GM12878 (cell line): ENCODE results near the gene SLC19A1.

Experiments
- BHLHE40 ChIP-seq, 2 experiments: fragments of 450-650 bp in 1 of 2; IDR thresholded peaks; 2 replicates each; pipeline ENCODE4 v1.6.1; 2011 to 2017; ENCODE audit warnings: low read depth in 2 of 2, borderline replicate concordance in 1 of 2, improper control_type of control experiment in 1 of 2, low read length in 1 of 2, mild to moderate bottlenecking in 1 of 2
- CHD2 ChIP-seq: IDR thresholded peaks from 2 replicates; pipeline ENCODE4 v1.6.1; 2011; ENCODE audit warnings: low read depth, low read length, improper control_type of control experiment, borderline replicate concordance
- DPF2 ChIP-seq: fragments of 450-650 bp; IDR thresholded peaks from 2 replicates; pipeline ENCODE4 v1.6.1; 2017; ENCODE audit warnings: mild to moderate bottlenecking
- E4F1 ChIP-seq: fragments of 450-650 bp; IDR thresholded peaks from 2 replicates; pipeline ENCODE4 v1.6.1; 2018; ENCODE audit warnings: borderline replicate concordance, mild to moderate bottlenecking; ENCODE audit not compliant: partially characterized antibody
- JUND ChIP-seq: IDR thresholded peaks from 2 replicates; pipeline ENCODE4 v1.6.1; 2012; ENCODE audit warnings: low read depth, mild to moderate bottlenecking, low read length, improper control_type of control experiment, moderate library complexity
- RBBP5 ChIP-seq: fragments of 200-600 bp; sonication (generic); conservative IDR thresholded peaks from 2 replicates; pipeline ENCODE4 v1.6.1; 2016
- SUZ12 ChIP-seq: fragments of 200-600 bp; sonication (generic); IDR thresholded peaks from one replicate; pipeline ENCODE4 v1.6.1; 2018; ENCODE audit warnings: antibody characterized with exemption, mild to moderate bottlenecking; ENCODE audit not compliant: unreplicated experiment
- ZNF687 ChIP-seq: fragments of 450-650 bp; IDR thresholded peaks from 2 replicates; pipeline ENCODE4 v1.6.1; 2017; ENCODE audit warnings: mild to moderate bottlenecking, moderate library complexity

- TF ChIP-seq E4F1 (no peak), JUND (no peak), RBBP5 (no peak), SUZ12 (no peak), ZNF687 (no peak), CHD2 (no peak), DPF2 (no peak), BHLHE40 (IDR thresholded peaks at IDR 0.05; ENCODE audit: borderline replicate concordance in 1 of 2, low read depth in 2 of 2, low read length in 1 of 2) (no peak)
Measured at GRCh38 chr21:45449658-45450422, 92.4 kb downstream of the SLC19A1 start.
